D721Med (cell line): ENCODE measurements around the gene POC5.
"Not testable (repeated sequence)": the region's sequence is repeated elsewhere in the genome, so short reads cannot be mapped to it uniquely, and the experiment has no call there.

Source experiments
- DNase-seq: peaks from one replicate; pipeline ENCODE4 v3.0.0; 2011; ENCODE audit warnings: low spot score; ENCODE audit not compliant: insufficient read length
- FAIRE-seq: peaks from 2 replicates; lab custom pipeline; 2011; peaks lifted over from hg19 to GRCh38; lab: Jason Lieb, UNC
- CTCF ChIP-seq: IDR thresholded peaks from 2 replicates; pipeline ENCODE4 v1.5.1; 2012; ENCODE audit warnings: mild to moderate bottlenecking, control low read depth; ENCODE audit not compliant: insufficient read depth; ENCODE audit errors: missing control alignments

Gene POC5

GRCh38 chr5:75734913-75735789 is 17.9 kb upstream of the POC5 start:
- DNase-seq: no peak
- no peak for FAIRE-seq

GRCh38 chr5:75733767-75734166 is 16.5 kb upstream of the POC5 start:
- DNase-seq (no peak), FAIRE-seq (no peak)
- no peak for TF ChIP-seq CTCF

More at GRCh38 chr5:75734913-75735789, 17.9 kb upstream of the POC5 start:
- peak; percentile 75 for TF ChIP-seq CTCF

- not testable (repeated sequence) for FAIRE-seq, DNase-seq
These were observed 14.3 kb upstream of the POC5 start for GRCh38 chr5:75731515-75731914.

- FAIRE-seq (no peak), DNase-seq (no peak)
- TF ChIP-seq CTCF: no peak
These were observed 12.1 kb upstream of the POC5 start for GRCh38 chr5:75729321-75729720.

- FAIRE-seq (no peak), DNase-seq (no peak)
- no peak for TF ChIP-seq CTCF
These were observed 10.7 kb upstream of the POC5 start for GRCh38 chr5:75727931-75728330.

GRCh38 chr5:75726224-75726623 is 9.0 kb upstream of the POC5 start:
- not testable (repeated sequence) for DNase-seq, FAIRE-seq

GRCh38 chr5:75723378-75723777 is 6.1 kb upstream of the POC5 start:
- DNase-seq (no peak), FAIRE-seq (no peak)
- TF ChIP-seq CTCF: no peak

GRCh38 chr5:75721573-75721972 is 4.3 kb upstream of the POC5 start:
- FAIRE-seq (no peak), DNase-seq (no peak)
- TF ChIP-seq CTCF: no peak
